Keratinocyte (primary cell): ENCODE measurements around the gene BRI3BP. TPM values are rescaled to one million over a fixed set of nuclear protein-coding genes. Genes with fewer than 3 reads are reported as not detected.

Source experiments
- DNase-seq: peaks from one replicate; pipeline ENCODE4 v3.0.0-alpha.2; 2011; ENCODE audit warnings: low read depth, missing footprints, low spot score
- FAIRE-seq: peaks from 2 replicates; lab custom pipeline; 2011; peaks lifted over from hg19 to GRCh38; lab: Jason Lieb, UNC
- H2AFZ ChIP-seq: 2 replicates; pipeline ENCODE4 v1.6.0; 2012; ENCODE audit warnings: low read length, control low read depth, inconsistent platforms; ENCODE audit not compliant: control insufficient read depth
- H3K27ac ChIP-seq: 2 replicates; pipeline ENCODE4 v1.5.1; 2011; ENCODE audit warnings: low read length; ENCODE audit not compliant: control insufficient read depth, insufficient read depth
- H3K27me3 ChIP-seq: 3 replicates; pipeline ENCODE4 v1.6.0; 2011; ENCODE audit warnings: low read length; ENCODE audit not compliant: control insufficient read depth, insufficient read depth; ENCODE audit errors: extremely low read depth
- H3K36me3 ChIP-seq, 2 experiments: 2 replicates in 1 of 2; 3 replicates in 1 of 2; pipeline ENCODE4 v1.5.1; 2011; ENCODE audit warnings: low read length in 2 of 2, mild to moderate bottlenecking in 1 of 2; ENCODE audit not compliant: control insufficient read depth in 2 of 2, insufficient read depth in 2 of 2; ENCODE audit errors: extremely low read depth in 1 of 2
- H3K4me1 ChIP-seq: 3 replicates; pipeline ENCODE4 v1.5.1; 2011; ENCODE audit warnings: low read length; ENCODE audit not compliant: control insufficient read depth, insufficient read depth; ENCODE audit errors: extremely low read depth
- H3K4me2 ChIP-seq: 3 replicates; pipeline ENCODE4 v1.6.0; 2011; ENCODE audit warnings: low read depth, low read length; ENCODE audit not compliant: control insufficient read depth, insufficient read depth; ENCODE audit errors: extremely low read depth
- H3K4me3 ChIP-seq, 3 experiments: fragments of 200-600 bp in 1 of 3; sonication (generic) in 1 of 3; 2 replicates in 2 of 3; 3 replicates in 1 of 3; pipeline ENCODE4 v1.5.1; 2011 to 2016; ENCODE audit warnings: low read length in 3 of 3, mild to moderate bottlenecking in 3 of 3, control low read depth in 2 of 3, inconsistent platforms in 1 of 3, low read depth in 1 of 3, mixed read lengths in 1 of 3, mixed run types in 1 of 3, moderate library complexity in 1 of 3; ENCODE audit not compliant: control insufficient read depth in 2 of 3, insufficient read depth in 2 of 3; ENCODE audit errors: extremely low read depth in 1 of 3
- H3K79me2 ChIP-seq: 2 replicates; pipeline ENCODE4 v1.6.0; 2012; ENCODE audit warnings: low read length; ENCODE audit not compliant: control insufficient read depth, insufficient read depth
- H3K9ac ChIP-seq: 3 replicates; pipeline ENCODE4 v1.6.0; 2011; ENCODE audit warnings: low read length; ENCODE audit not compliant: control insufficient read depth, insufficient read depth; ENCODE audit errors: extremely low read depth
- H3K9me1 ChIP-seq: 3 replicates; pipeline ENCODE4 v1.6.0; 2011; ENCODE audit warnings: low read length; ENCODE audit not compliant: control insufficient read depth, insufficient read depth; ENCODE audit errors: extremely low read depth
- H3K9me3 ChIP-seq: 2 replicates; pipeline ENCODE4 v1.5.1; 2012; ENCODE audit warnings: low read depth, low read length; ENCODE audit not compliant: control insufficient read depth
- H4K20me1 ChIP-seq: 3 replicates; pipeline ENCODE4 v1.6.0; 2011; ENCODE audit warnings: low read length; ENCODE audit not compliant: control insufficient read depth, insufficient read depth; ENCODE audit errors: extremely low read depth
- EZH2 ChIP-seq: IDR thresholded peaks from one replicate; pipeline ENCODE4 v1.6.1; 2012; ENCODE audit warnings: inconsistent platforms, mild to moderate bottlenecking, low read length, moderate library complexity
- dilution Hi-C: fragments of 300-500 bp; cut with MboI; formaldehyde crosslinking; loops from one replicate; pipeline ENCODE4 v1.7.0; 2020; ENCODE audit warnings: low sequenced_read_pairs; ENCODE audit not compliant: extremely low pct_ligation_motif_present
- polyA plus RNA-seq, 5 experiments: library from polyadenylated mRNA; depleted of rRNA in 3 of 5; stranded (reverse) in 3 of 5; stranded (forward) in 1 of 5; unstranded in 1 of 5; fragments of >200 nt; gene quantifications; 1 replicate in 1 of 5; 2 replicates in 3 of 5; 3 replicates in 1 of 5; pipeline versions ENCODE4 v1.2.1 to v1.2.3, GENCODE V29; 2011 to 2012; ENCODE audit warnings: missing spikeins in 2 of 5, low read depth in 1 of 5, low replicate concordance in 1 of 5
- TF ChIP-seq, protein P1 (sequence below), 3 experiments: IDR thresholded peaks in 1 of 3; conservative IDR thresholded peaks in 1 of 3; optimal IDR thresholded peaks in 1 of 3; 2 replicates in 2 of 3; 3 replicates in 1 of 3; pipeline versions ENCODE3 to v1.5.1; 2011; ENCODE audit warnings: low read length in 3 of 3, mild to moderate bottlenecking in 3 of 3, moderate library complexity in 2 of 3, control low read depth in 1 of 3, inconsistent platforms in 1 of 3; ENCODE audit not compliant: insufficient read depth in 2 of 3; ENCODE audit errors: extremely low read depth in 1 of 3

Gene BRI3BP
- polyA plus RNA-seq, 1 donor (not counting 4 experiments of a cell fraction or from before 2014, with no cell fraction given), result 11.6 TPM

GRCh38 chr12:125068391-125068790 lies 74.9 kb downstream of the BRI3BP start:
- no peak overlapping the region for H2AFZ ChIP-seq
- no peak for TF ChIP-seq EZH2
- TF ChIP-seq, protein P1, sequence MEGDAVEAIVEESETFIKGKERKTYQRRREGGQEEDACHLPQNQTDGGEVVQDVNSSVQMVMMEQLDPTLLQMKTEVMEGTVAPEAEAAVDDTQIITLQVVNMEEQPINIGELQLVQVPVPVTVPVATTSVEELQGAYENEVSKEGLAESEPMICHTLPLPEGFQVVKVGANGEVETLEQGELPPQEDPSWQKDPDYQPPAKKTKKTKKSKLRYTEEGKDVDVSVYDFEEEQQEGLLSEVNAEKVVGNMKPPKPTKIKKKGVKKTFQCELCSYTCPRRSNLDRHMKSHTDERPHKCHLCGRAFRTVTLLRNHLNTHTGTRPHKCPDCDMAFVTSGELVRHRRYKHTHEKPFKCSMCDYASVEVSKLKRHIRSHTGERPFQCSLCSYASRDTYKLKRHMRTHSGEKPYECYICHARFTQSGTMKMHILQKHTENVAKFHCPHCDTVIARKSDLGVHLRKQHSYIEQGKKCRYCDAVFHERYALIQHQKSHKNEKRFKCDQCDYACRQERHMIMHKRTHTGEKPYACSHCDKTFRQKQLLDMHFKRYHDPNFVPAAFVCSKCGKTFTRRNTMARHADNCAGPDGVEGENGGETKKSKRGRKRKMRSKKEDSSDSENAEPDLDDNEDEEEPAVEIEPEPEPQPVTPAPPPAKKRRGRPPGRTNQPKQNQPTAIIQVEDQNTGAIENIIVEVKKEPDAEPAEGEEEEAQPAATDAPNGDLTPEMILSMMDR (optimal IDR thresholded peaks at IDR 0.05 in 1 of 3, IDR thresholded peaks at IDR 0.05 in 1 of 3, conservative IDR thresholded peaks at IDR 0.05 in 1 of 3; ENCODE audit: extremely low read depth in 1 of 3, insufficient read depth in 2 of 3, low read length in 3 of 3), result no peak
- no peak for DNase-seq
- no peaks in the 10 kb centered on the region for H3K9me1 ChIP-seq
- H3K27me3 ChIP-seq, result no peaks in the 10 kb centered on the region
- H3K27ac ChIP-seq, result no peak overlapping the region
- H3K9me3 ChIP-seq, result no peaks in the 10 kb centered on the region
- no peak overlapping the region for H3K4me3 ChIP-seq
- H3K4me2 ChIP-seq, result no peak overlapping the region
- dilution Hi-C loops, result no loop called here
- H4K20me1 ChIP-seq, result no peaks in the 10 kb centered on the region
- FAIRE-seq, result no peak
- H3K9ac ChIP-seq, result no peak overlapping the region
- H3K4me1 ChIP-seq, result peaks cover 7% of the 10 kb centered on the region
- H3K36me3 ChIP-seq, result peaks cover 3 to 19% of the 10 kb centered on the region in 2 experiments
- H3K79me2 ChIP-seq, result peaks cover 49% of the 10 kb centered on the region

GRCh38 chr12:125069616-125070015 lies 76.2 kb downstream of the BRI3BP start:
- no peaks in the 10 kb centered on the region for H3K27me3 ChIP-seq
- TF ChIP-seq, protein P1 (optimal IDR thresholded peaks at IDR 0.05 in 1 of 3, IDR thresholded peaks at IDR 0.05 in 1 of 3, conservative IDR thresholded peaks at IDR 0.05 in 1 of 3; ENCODE audit: extremely low read depth in 1 of 3, insufficient read depth in 2 of 3, low read length in 3 of 3), result no peak
- TF ChIP-seq EZH2, result no peak
- DNase-seq (no peak), FAIRE-seq (no peak)
- no peaks in the 10 kb centered on the region for H4K20me1 ChIP-seq
- no peak overlapping the region for H3K4me3 ChIP-seq
- H3K27ac ChIP-seq, result no peak overlapping the region
- no peaks in the 10 kb centered on the region for H3K9me3 ChIP-seq
- dilution Hi-C loops, result no loop called here
- H3K79me2 ChIP-seq, result peaks cover 49% of the 10 kb centered on the region
- H3K4me2 ChIP-seq, result no peak overlapping the region
- H3K9me1 ChIP-seq, result no peaks in the 10 kb centered on the region
- H3K9ac ChIP-seq, result no peak overlapping the region
- H3K4me1 ChIP-seq, result peaks cover 6% of the 10 kb centered on the region
- H3K36me3 ChIP-seq, result peaks cover 9 to 19% of the 10 kb centered on the region in 2 experiments
- H2AFZ ChIP-seq, result no peak overlapping the region
